ENCODE measurements around the gene TRUB2. TPM values are rescaled to one million over a fixed set of nuclear protein-coding genes. Genes with fewer than 3 reads are reported as not detected.
"Not testable (repeated sequence)": the region's sequence is repeated elsewhere in the genome, so short reads cannot be mapped to it uniquely, and the experiment has no call there.

The TRUB2 gene
- total RNA-seq, 1 experiment from 2014 or later: 22.5 TPM

- POLR2A ChIA-PET: no interaction called here
- H3K4me1 ChIP-seq (ENCODE audit: control insufficient read depth, insufficient read depth, low read length): no peaks in the 10 kb centered on the region
- H3K27me3 ChIP-seq (ENCODE audit: control insufficient read depth, insufficient read depth, low read length): no peaks in the 10 kb centered on the region
- no peak overlapping the region for H3K27ac ChIP-seq (ENCODE audit: low read length)
- CTCF ChIA-PET: no interaction called here
- no peak for TF ChIP-seq CTCF (IDR thresholded peaks at IDR 0.05)
- no peak for TF ChIP-seq TCF7L2 (IDR thresholded peaks at IDR 0.05; ENCODE audit: low read depth, low read length)
- TF ChIP-seq SIN3A (IDR thresholded peaks at IDR 0.05; ENCODE audit: borderline replicate concordance, insufficient read depth, low read depth, low read length): no peak
- TF ChIP-seq REST (IDR thresholded peaks at IDR 0.05; ENCODE audit: insufficient read depth in 1 of 2, low read depth in 2 of 2, low read length in 1 of 2): no peak
- no peak for TF ChIP-seq POLR2AphosphoS5 (IDR thresholded peaks at IDR 0.05; ENCODE audit: low read depth, low read length)
- no peak overlapping the region for H3K4me3 ChIP-seq (ENCODE audit: low read depth in 2 of 2, low read length in 2 of 2)
- in situ Hi-C loops (cut with HindIII; ENCODE audit: low pct_unique_long_range_greater_than_20kb, low sequenced_read_pairs) (no loop called here), intact Hi-C loops (cut with micrococcal nuclease; ENCODE audit: unreplicated experiment) (no loop called here)
- no peak for DNase-seq (ENCODE audit: low read depth, low spot score)
- no peak for ATAC-seq
- BruUV-seq (replicated peaks): no TSS peak
- peaks cover 4% of the 10 kb centered on the region; the same call in 1 of the 2 replicates for H3K36me3 ChIP-seq (ENCODE audit: control insufficient read depth, insufficient read depth, low read length)
- no peaks in the 10 kb centered on the region for H3K9me3 ChIP-seq (ENCODE audit: control insufficient read depth, insufficient read depth, low read depth, low read length)
Measured at GRCh38 chr9:128280084-128280622, 42.1 kb downstream of the TRUB2 start.

- BruUV-seq (replicated peaks); H3K27me3 ChIP-seq (ENCODE audit: control insufficient read depth, insufficient read depth, low read length); in situ Hi-C loops (cut with HindIII; ENCODE audit: low pct_unique_long_range_greater_than_20kb, low sequenced_read_pairs); intact Hi-C loops (cut with micrococcal nuclease; ENCODE audit: unreplicated experiment); ATAC-seq; H3K4me1 ChIP-seq (ENCODE audit: control insufficient read depth, insufficient read depth, low read length); CTCF ChIA-PET; H3K9me3 ChIP-seq (ENCODE audit: control insufficient read depth, insufficient read depth, low read depth, low read length); H3K36me3 ChIP-seq (ENCODE audit: control insufficient read depth, insufficient read depth, low read length); H3K4me3 ChIP-seq (ENCODE audit: low read depth in 2 of 2, low read length in 2 of 2); POLR2A ChIA-PET; DNase-seq (ENCODE audit: low read depth, low spot score); H3K27ac ChIP-seq (ENCODE audit: low read length): not testable (repeated sequence)
Measured at GRCh38 chr9:128279088-128280073, 42.9 kb downstream of the TRUB2 start.

Measured in Panc1 (cell line).